GM23248 (cell line): ENCODE data around the gene RASAL2. TPM values are rescaled to one million over a fixed set of nuclear protein-coding genes. Genes with fewer than 3 reads are reported as not detected.

Experiments used
- DNase-seq: peaks from one replicate; pipeline ENCODE4 v3.0.0-alpha.2; 2015
- H2AFZ ChIP-seq: fragments of 200-600 bp; sonication (generic); 2 replicates; pipeline ENCODE4 v1.6.1; 2016; ENCODE audit warnings: antibody characterized with exemption
- H3F3A ChIP-seq: fragments of 200-600 bp; sonication (generic); 2 replicates; pipeline ENCODE4 v1.6.1; 2016; ENCODE audit warnings: mild to moderate bottlenecking, antibody characterized with exemption, mixed run types; ENCODE audit not compliant: insufficient read depth
- H3K27ac ChIP-seq: fragments of 200-600 bp; sonication (generic); 2 replicates; pipeline ENCODE4 v1.5.1; 2016; ENCODE audit warnings: mild to moderate bottlenecking
- H3K27me3 ChIP-seq: fragments of 200-600 bp; sonication (generic); replicated peaks from 2 replicates; pipeline ENCODE4 v1.6.1; 2016; ENCODE audit warnings: mild to moderate bottlenecking; ENCODE audit not compliant: insufficient read depth
- H3K36me3 ChIP-seq: fragments of 200-600 bp; sonication (generic); 2 replicates; pipeline ENCODE4 v1.6.1; 2016; ENCODE audit warnings: low read depth, mild to moderate bottlenecking
- H3K4me1 ChIP-seq: fragments of 200-600 bp; sonication (generic); 2 replicates; pipeline ENCODE4 v1.6.1; 2016; ENCODE audit warnings: mild to moderate bottlenecking; ENCODE audit not compliant: insufficient read depth
- H3K4me2 ChIP-seq: fragments of 200-600 bp; sonication (generic); one replicate; pipeline ENCODE4 v1.6.1; 2016; ENCODE audit warnings: mild to moderate bottlenecking; ENCODE audit not compliant: unreplicated experiment
- H3K4me3 ChIP-seq: fragments of 200-600 bp; sonication (generic); 2 replicates; pipeline ENCODE4 v1.5.1; 2016; ENCODE audit warnings: mild to moderate bottlenecking
- H3K79me2 ChIP-seq: fragments of 200-600 bp; sonication (generic); 2 replicates; pipeline ENCODE4 v1.6.1; 2016; ENCODE audit warnings: mild to moderate bottlenecking; ENCODE audit not compliant: insufficient read depth
- H3K9ac ChIP-seq: fragments of 200-600 bp; sonication (generic); 2 replicates; pipeline ENCODE4 v1.6.1; 2016; ENCODE audit warnings: mild to moderate bottlenecking
- H3K9me2 ChIP-seq: fragments of 200-600 bp; sonication (generic); 2 replicates; pipeline ENCODE4 v1.6.1; 2016; ENCODE audit warnings: mixed run types, mild to moderate bottlenecking, moderate library complexity; ENCODE audit not compliant: insufficient read depth
- H3K9me3 ChIP-seq: fragments of 200-600 bp; sonication (generic); one replicate; pipeline ENCODE4 v1.6.1; 2017; ENCODE audit warnings: low read depth
- H4K20me1 ChIP-seq: fragments of 200-600 bp; sonication (generic); 2 replicates; pipeline ENCODE4 v1.6.0; 2016; ENCODE audit not compliant: insufficient read depth
- EZH2 ChIP-seq: fragments of 200-600 bp; sonication (generic); IDR thresholded peaks from 2 replicates; pipeline ENCODE4 v1.6.1; 2018; ENCODE audit warnings: antibody characterized with exemption, mild to moderate bottlenecking; ENCODE audit not compliant: insufficient read depth, poor library complexity, severe bottlenecking
- EZH2phosphoT487 ChIP-seq: fragments of 200-600 bp; sonication (generic); IDR thresholded peaks from 2 replicates; pipeline ENCODE4 v1.6.1; 2018; ENCODE audit warnings: antibody characterized with exemption, moderate library complexity, mild to moderate bottlenecking, low read depth; ENCODE audit not compliant: insufficient read depth
- WGBS, 2 experiments: methylation state at CpG; one replicate each; pipeline ENCODE4 v1.1.6; 2015 to 2017; ENCODE audit warnings: low lambda C conversion rate in 2 of 2, low coverage in 1 of 2; ENCODE audit errors: missing lambda C conversion rate in 2 of 2; 5-methylcytosine and 5-hydroxymethylcytosine counted together
- in situ Hi-C: fragments of 300-500 bp; cut with MboI; formaldehyde crosslinking; loops from 2 replicates; pipeline ENCODE4 v1.15.0; 2020
- polyA plus RNA-seq: library from polyadenylated mRNA; unstranded; fragments of >200 nt; fragmentation: Nextera tagmentation; extraction: Ambion mirVana; gene quantifications from 2 replicates; pipeline ENCODE4 v1.2.1, GENCODE V29; 2016
- total RNA-seq: library from RNA; depleted of rRNA; stranded (reverse); fragments of >200 nt; shearing (Covaris generic); gene quantifications from 2 replicates; pipeline ENCODE4 v1.2.3, GENCODE V29; 2014

RASAL2 gene
- total and polyA plus RNA-seq, 2 experiments from 2014 or later: 10.1 to 23.1 TPM

GRCh38 chr1:178472531-178472930 lies 378.6 kb downstream of the RASAL2 start:
- H3K36me3 ChIP-seq: peaks cover 26% of the 10 kb centered on the region
- in situ Hi-C loops: no loop called here
- no peaks in the 10 kb centered on the region for H3K79me2 ChIP-seq
- H3K4me2 ChIP-seq: no peak overlapping the region
- DNase-seq: no peak
- TF ChIP-seq EZH2 (no peak), EZH2phosphoT487 (no peak)
- H2AFZ ChIP-seq: no peak overlapping the region
- no peaks in the 10 kb centered on the region for H3K27me3 ChIP-seq
- no peaks in the 10 kb centered on the region for H3K4me1 ChIP-seq
- no peak overlapping the region for H3K27ac ChIP-seq
- H3K9me3 ChIP-seq: no peaks in the 10 kb centered on the region
- no peak overlapping the region for H3K4me3 ChIP-seq
- no peak overlapping the region for H3K9ac ChIP-seq
- H4K20me1 ChIP-seq: no peaks in the 10 kb centered on the region
- H3K9me2 ChIP-seq: no peaks in the 10 kb centered on the region
- H3F3A ChIP-seq: no peaks in the 10 kb centered on the region

- Histone ChIP-seq H3K9me2 (no peaks in the 10 kb centered on the region), H3K27ac (no peak overlapping the region)
These were observed 383.5 kb downstream of the RASAL2 start for GRCh38 chr1:178477373-178477772.

GRCh38 chr1:178477841-178478240 lies 383.9 kb downstream of the RASAL2 start:
- Histone ChIP-seq H3K4me2 (no peak overlapping the region), H3K27ac (no peak overlapping the region), H3K9me2 (no peaks in the 10 kb centered on the region), H3K27me3 (no peaks in the 10 kb centered on the region), H3K4me1 (no peaks in the 10 kb centered on the region), H3K36me3 (peaks cover 18% of the 10 kb centered on the region), H2AFZ (no peak overlapping the region), H3K9ac (no peak overlapping the region), H3K79me2 (no peaks in the 10 kb centered on the region), H3K4me3 (no peak overlapping the region), H4K20me1 (no peaks in the 10 kb centered on the region), H3K9me3 (no peaks in the 10 kb centered on the region), H3F3A (0 out of 2 replicates have a peak, but pooled peaks cover 2% of the 10 kb centered on the region)
- in situ Hi-C loops: no loop called here
- DNase-seq: no peak
- TF ChIP-seq EZH2phosphoT487: no peak
- TF ChIP-seq EZH2: no peak
- 39 to 52% methylated on average over 1 of the region's 1 CpG for WGBS, 2 experiments

More at GRCh38 chr1:178477373-178477772, 383.5 kb downstream of the RASAL2 start:
- Histone ChIP-seq H3K4me2 (no peak overlapping the region), H3K9ac (no peak overlapping the region), H3K36me3 (peaks cover 18% of the 10 kb centered on the region), H2AFZ (no peak overlapping the region), H3F3A (0 out of 2 replicates have a peak, but pooled peaks cover 2% of the 10 kb centered on the region), H4K20me1 (no peaks in the 10 kb centered on the region), H3K4me1 (no peaks in the 10 kb centered on the region), H3K79me2 (no peaks in the 10 kb centered on the region), H3K4me3 (no peak overlapping the region), H3K9me3 (no peaks in the 10 kb centered on the region), H3K27me3 (no peaks in the 10 kb centered on the region)
- TF ChIP-seq EZH2phosphoT487: no peak
- in situ Hi-C loops: no loop called here
- no peak for DNase-seq
- WGBS, 2 experiments: 95 to 99% methylated on average over 4 of the region's 4 CpGs

- no peak overlapping the region for H3K4me3 ChIP-seq
- no peaks in the 10 kb centered on the region for H3K9me3 ChIP-seq
- H3K79me2 ChIP-seq: no peaks in the 10 kb centered on the region
- no peak overlapping the region for H3K9ac ChIP-seq
- H2AFZ ChIP-seq: no peak overlapping the region
- no peaks in the 10 kb centered on the region for H4K20me1 ChIP-seq
- TF ChIP-seq EZH2phosphoT487 (no peak), EZH2 (no peak)
- no peaks in the 10 kb centered on the region; the same call in 1 of the 2 replicates for H3K36me3 ChIP-seq
- H3K27me3 ChIP-seq: no peaks in the 10 kb centered on the region
- in situ Hi-C loops: no loop called here
- 80 to 81% methylated on average over 5 of the region's 5 CpGs for WGBS, 2 experiments
- no peaks in the 10 kb centered on the region for H3K4me1 ChIP-seq
- peak; percentile 28 for DNase-seq
- peaks cover 16% of the 10 kb centered on the region for H3F3A ChIP-seq
- no peak overlapping the region for H3K27ac ChIP-seq
- H3K9me2 ChIP-seq: no peaks in the 10 kb centered on the region
- no peak overlapping the region for H3K4me2 ChIP-seq
These were observed 389.5 kb downstream of the RASAL2 start for GRCh38 chr1:178483251-178483957.
